Hepatocyte (in vitro differentiated cells): Measurements from ENCODE around the gene CSNK1A1L. TPM values are rescaled to one million over a fixed set of nuclear protein-coding genes. Genes with fewer than 3 reads are reported as not detected.

ENCODE experiments used
- DNase-seq: peaks from one replicate; pipeline ENCODE4 v3.0.0-alpha.2; 2016; ENCODE audit warnings: low spot score
- H2AFZ ChIP-seq: fragments of 200-600 bp; sonication (generic); 2 replicates; pipeline ENCODE4 v1.6.0; 2016; ENCODE audit warnings: antibody characterized with exemption, mild to moderate bottlenecking
- H3K27ac ChIP-seq: fragments of 200-600 bp; sonication (generic); 2 replicates; pipeline ENCODE4 v1.5.1; 2016; ENCODE audit warnings: mild to moderate bottlenecking
- H3K27me3 ChIP-seq: fragments of 200-600 bp; sonication (generic); 2 replicates; pipeline ENCODE4 v1.6.1; 2016
- H3K36me3 ChIP-seq: fragments of 200-600 bp; sonication (generic); replicated peaks from 2 replicates; pipeline ENCODE4 v1.5.1; 2016; ENCODE audit warnings: low read depth; ENCODE audit not compliant: insufficient read depth
- H3K4me1 ChIP-seq: fragments of 200-600 bp; sonication (generic); 2 replicates; pipeline ENCODE4 v1.5.1; 2016; ENCODE audit warnings: mild to moderate bottlenecking, moderate library complexity; ENCODE audit not compliant: insufficient read depth
- H3K4me2 ChIP-seq: fragments of 200-600 bp; sonication (generic); 2 replicates; pipeline ENCODE4 v1.6.0; 2016
- H3K4me3 ChIP-seq: fragments of 200-600 bp; sonication (generic); 2 replicates; pipeline ENCODE4 v1.5.1; 2016; ENCODE audit warnings: mild to moderate bottlenecking
- H3K79me2 ChIP-seq: fragments of 200-600 bp; sonication (generic); 2 replicates; pipeline ENCODE4 v1.6.0; 2017; ENCODE audit warnings: mild to moderate bottlenecking
- H3K9me2 ChIP-seq: fragments of 200-600 bp; sonication (generic); replicated peaks from 2 replicates; pipeline ENCODE4 v1.6.0; 2017; ENCODE audit warnings: mild to moderate bottlenecking; ENCODE audit not compliant: insufficient read depth
- H3K9me3 ChIP-seq: fragments of 200-600 bp; sonication (generic); 2 replicates; pipeline ENCODE4 v1.5.1; 2016; ENCODE audit warnings: low read depth, mild to moderate bottlenecking
- H4K20me1 ChIP-seq: fragments of 200-600 bp; sonication (generic); 2 replicates; pipeline ENCODE4 v1.6.0; 2016; ENCODE audit warnings: mild to moderate bottlenecking; ENCODE audit not compliant: insufficient read depth, poor library complexity, severe bottlenecking
- CTCF ChIP-seq: fragments of 200-600 bp; sonication (generic); IDR thresholded peaks from 2 replicates; pipeline ENCODE4 v1.5.1; 2016; ENCODE audit warnings: antibody characterized with exemption, mild to moderate bottlenecking; ENCODE audit not compliant: poor library complexity
- EZH2 ChIP-seq: fragments of 200-600 bp; sonication (generic); IDR thresholded peaks from 2 replicates; pipeline ENCODE4 v1.6.1; 2016; ENCODE audit warnings: antibody characterized with exemption, mild to moderate bottlenecking, borderline replicate concordance
- EZH2phosphoT487 ChIP-seq: fragments of 200-600 bp; sonication (generic); IDR thresholded peaks from one replicate; pipeline ENCODE4 v1.6.1; 2018; ENCODE audit warnings: antibody characterized with exemption, mild to moderate bottlenecking, low read depth, moderate library complexity; ENCODE audit not compliant: unreplicated experiment, severe bottlenecking
- WGBS: methylation state at CpG from one replicate; pipeline ENCODE4 v1.1.6; 2016; ENCODE audit warnings: low lambda C conversion rate; ENCODE audit errors: missing lambda C conversion rate; 5-methylcytosine and 5-hydroxymethylcytosine counted together
- polyA plus RNA-seq: library from polyadenylated mRNA; unstranded; fragments of >200 nt; fragmentation: Nextera tagmentation; extraction: Ambion mirVana; gene quantifications from 2 replicates; pipeline ENCODE4 v1.2.1, GENCODE V29; 2016
- total RNA-seq: library from RNA; depleted of rRNA; stranded (reverse); fragments of >200 nt; gene quantifications from 2 replicates; pipeline ENCODE4 v1.2.3, GENCODE V29; 2014

The CSNK1A1L gene
- total and polyA plus RNA-seq, 2 experiments from 2014 or later, result not detected

DNA sequence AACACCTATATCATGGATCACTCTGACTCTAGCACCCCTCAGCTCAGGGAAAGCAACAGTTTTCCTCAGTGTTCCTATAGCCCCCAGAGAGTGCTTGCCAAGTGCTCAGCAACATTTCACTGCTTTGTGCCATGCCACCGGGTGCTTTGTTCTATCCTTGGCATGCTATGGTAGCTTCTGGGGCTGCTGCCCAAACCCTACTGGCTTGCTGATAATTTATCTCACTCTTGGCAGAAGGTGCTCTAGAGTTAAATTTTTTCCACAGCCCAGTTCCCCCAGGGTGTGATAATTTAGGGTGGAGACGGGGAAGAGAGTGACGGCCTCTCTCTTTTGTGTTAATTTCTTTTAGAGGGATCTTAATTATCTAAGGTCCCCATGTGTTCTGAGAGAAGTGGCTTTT lies 12.6 kb upstream of the CSNK1A1L start:
- H3K27me3 ChIP-seq, result no peaks in the 10 kb centered on the region
- H3K4me2 ChIP-seq, result no peak overlapping the region
- no peaks in the 10 kb centered on the region for H3K36me3 ChIP-seq
- no peaks in the 10 kb centered on the region for H3K9me3 ChIP-seq
- TF ChIP-seq EZH2 (no peak), CTCF (no peak), EZH2phosphoT487 (no peak)
- H3K79me2 ChIP-seq, result no peaks in the 10 kb centered on the region
- H3K4me1 ChIP-seq, result no peaks in the 10 kb centered on the region
- H2AFZ ChIP-seq, result no peak overlapping the region
- H3K9me2 ChIP-seq, result no peaks in the 10 kb centered on the region
- H3K27ac ChIP-seq, result no peak overlapping the region
- DNase-seq, result no peak
- H3K4me3 ChIP-seq, result no peak overlapping the region
- no peaks in the 10 kb centered on the region for H4K20me1 ChIP-seq
- 78% methylated on average over 3 of the region's 3 CpGs for WGBS

DNA sequence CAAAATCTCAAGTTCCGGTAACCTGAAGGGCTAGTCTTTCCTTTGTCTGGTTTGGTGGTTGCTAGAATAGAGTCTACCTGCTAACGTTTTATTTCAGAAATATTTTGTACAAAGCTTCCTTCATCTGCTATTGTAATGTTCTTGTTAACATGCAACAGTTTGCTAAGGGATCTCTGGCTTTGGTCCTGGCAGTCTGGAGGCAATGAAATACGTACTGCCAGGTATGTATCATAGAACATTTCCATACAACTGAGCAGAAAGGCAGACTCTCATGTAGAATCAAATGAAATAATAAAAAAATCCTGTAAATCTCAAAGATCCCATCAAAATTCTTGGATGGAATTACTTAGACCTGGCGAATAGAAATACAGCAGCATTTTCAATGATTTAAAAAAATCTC lies 8.8 kb upstream of the CSNK1A1L start:
- no peaks in the 10 kb centered on the region for H3K27me3 ChIP-seq
- no peak overlapping the region for H3K4me2 ChIP-seq
- no peaks in the 10 kb centered on the region for H3K79me2 ChIP-seq
- no peaks in the 10 kb centered on the region for H3K9me3 ChIP-seq
- DNase-seq, result no peak
- no peak overlapping the region for H2AFZ ChIP-seq
- H3K36me3 ChIP-seq, result no peaks in the 10 kb centered on the region
- peaks cover 4% of the 10 kb centered on the region for H3K4me1 ChIP-seq
- H3K4me3 ChIP-seq, result no peak overlapping the region
- no peaks in the 10 kb centered on the region for H4K20me1 ChIP-seq
- no peaks in the 10 kb centered on the region for H3K9me2 ChIP-seq
- no peak overlapping the region for H3K27ac ChIP-seq
- TF ChIP-seq CTCF (no peak), EZH2phosphoT487 (no peak), EZH2 (no peak)
- WGBS, result 93% methylated on average over 4 of the region's 4 CpGs

DNA sequence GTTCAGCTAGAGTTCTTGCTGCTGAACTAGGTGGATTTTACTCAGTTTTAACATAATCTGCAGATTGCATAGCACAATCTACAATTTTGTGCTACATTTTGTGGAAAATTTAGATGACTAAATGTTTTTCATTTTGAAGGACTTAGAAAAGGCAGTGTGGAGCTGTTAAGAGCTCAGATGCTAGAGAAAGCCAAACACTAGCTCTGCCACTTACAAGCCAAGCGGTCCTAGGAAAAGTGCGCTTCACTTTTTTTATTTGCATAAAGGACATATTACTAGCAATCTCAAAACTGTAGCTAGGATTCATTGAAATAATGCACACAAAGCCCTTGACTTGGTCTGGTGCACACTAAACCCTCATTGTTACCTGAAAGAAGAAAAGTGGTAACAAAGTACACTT lies 8.1 kb upstream of the CSNK1A1L start:
- Histone ChIP-seq H2AFZ (no peak overlapping the region), H3K27me3 (no peaks in the 10 kb centered on the region), H3K79me2 (no peaks in the 10 kb centered on the region), H3K4me2 (no peak overlapping the region), H3K4me1 (peaks cover 4% of the 10 kb centered on the region), H3K27ac (no peak overlapping the region), H4K20me1 (no peaks in the 10 kb centered on the region), H3K9me3 (no peaks in the 10 kb centered on the region), H3K36me3 (no peaks in the 10 kb centered on the region), H3K4me3 (no peak overlapping the region), H3K9me2 (no peaks in the 10 kb centered on the region)
- DNase-seq, result no peak
- no peak for TF ChIP-seq EZH2phosphoT487
- TF ChIP-seq CTCF, result no peak
- 93% methylated on average over 2 of the region's 2 CpGs for WGBS

- Histone ChIP-seq H3K36me3 (no peaks in the 10 kb centered on the region), H3K4me2 (no peak overlapping the region), H4K20me1 (no peaks in the 10 kb centered on the region), H3K9me3 (no peaks in the 10 kb centered on the region), H2AFZ (no peak overlapping the region), H3K4me1 (peaks cover 4% of the 10 kb centered on the region), H3K9me2 (no peaks in the 10 kb centered on the region), H3K4me3 (no peak overlapping the region), H3K27me3 (no peaks in the 10 kb centered on the region), H3K79me2 (no peaks in the 10 kb centered on the region), H3K27ac (no peak overlapping the region)
- no peak for TF ChIP-seq EZH2phosphoT487
- peak; percentile 71 for TF ChIP-seq CTCF
- no peak for TF ChIP-seq EZH2
- WGBS, result 3% methylated on average over 1 of the region's 1 CpG
- peak; percentile 60 for DNase-seq
Measured at GRCh38 chr13:37109051-37109678, 3.7 kb upstream of the CSNK1A1L start.
